Stimulated activated CD8-positive, alpha-beta memory T cell treated with anti-CD3 and anti-CD28 coated beads, Interleukin-7, amount 100 ng/mL, for 4 hours (primary cell): ENCODE results near the gene TMBIM4.
A peak's percentile ranks its signal among the peaks of the same experiment; 100 is the strongest.

Experiments
- DNase-seq, 2 donors: peaks; one replicate each; pipeline ENCODE4 v3.0.0-alpha.2; 2020; ENCODE audit warnings: low read depth in 2 of 2

Gene TMBIM4

DNA sequence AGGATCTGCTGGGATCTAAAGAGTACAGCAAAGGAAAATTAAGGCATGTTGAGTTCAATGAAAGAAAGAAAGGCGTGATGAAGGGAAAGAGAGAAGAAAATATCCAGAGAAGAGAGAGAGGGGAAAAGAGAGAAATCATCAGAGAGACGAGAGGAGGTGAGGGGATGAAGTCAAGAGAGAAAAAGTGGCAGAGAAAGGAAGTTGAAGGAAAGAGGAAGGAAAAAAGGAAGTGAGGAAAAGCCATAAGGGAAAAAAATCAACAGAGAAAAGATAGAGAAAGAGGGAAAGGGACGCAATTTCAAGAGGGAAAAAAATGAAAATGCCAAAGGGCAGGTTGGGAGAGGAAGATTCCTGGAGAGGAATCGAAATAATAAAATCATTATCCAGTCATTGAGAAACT, 79.6 kb downstream of the TMBIM4 start:
- no peak for DNase-seq

DNA sequence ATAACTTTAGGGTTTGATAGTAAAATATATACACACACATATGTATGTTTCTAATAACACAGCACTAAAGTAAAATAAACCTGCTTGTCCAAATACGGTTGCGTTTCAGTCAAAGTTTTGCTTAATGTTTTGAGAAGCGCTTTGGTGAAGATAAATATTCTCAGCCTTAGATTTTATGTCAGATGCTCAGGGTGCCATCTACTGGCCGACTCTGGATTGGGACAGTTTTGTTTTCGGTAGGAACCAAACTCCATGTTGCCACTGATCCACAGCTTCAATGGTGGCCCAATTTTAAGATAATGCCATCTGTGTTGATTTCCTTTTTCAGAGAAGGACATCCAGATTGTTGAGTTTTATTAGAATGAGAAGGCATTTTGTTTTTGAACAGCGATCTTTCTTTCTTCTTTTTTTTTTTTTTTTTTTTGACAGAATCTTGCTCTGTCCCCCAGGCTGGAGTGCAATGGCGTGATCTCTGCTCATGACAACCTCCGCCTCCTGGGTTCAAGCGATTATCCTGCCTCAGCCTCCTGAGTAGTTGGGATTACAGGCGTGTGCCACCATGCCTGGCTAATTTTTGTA, 82.3 kb downstream of the TMBIM4 start:
- DNase-seq, result peak in 1 of 2 donors; percentile 27

- no peak for DNase-seq
Measured at GRCh38 chr12:66085998-66086397, 83.8 kb downstream of the TMBIM4 start.
